A204.1 (cell line): ENCODE results near the gene NUDCD3.
"Not testable (repeated sequence)": the region's sequence is repeated elsewhere in the genome, so short reads cannot be mapped to it uniquely, and the experiment has no call there.

Experiments
- FAIRE-seq: peaks from 2 replicates; lab custom pipeline; 2012; peaks lifted over from hg19 to GRCh38; lab: Jason Lieb, UNC

The NUDCD3 gene

DNA sequence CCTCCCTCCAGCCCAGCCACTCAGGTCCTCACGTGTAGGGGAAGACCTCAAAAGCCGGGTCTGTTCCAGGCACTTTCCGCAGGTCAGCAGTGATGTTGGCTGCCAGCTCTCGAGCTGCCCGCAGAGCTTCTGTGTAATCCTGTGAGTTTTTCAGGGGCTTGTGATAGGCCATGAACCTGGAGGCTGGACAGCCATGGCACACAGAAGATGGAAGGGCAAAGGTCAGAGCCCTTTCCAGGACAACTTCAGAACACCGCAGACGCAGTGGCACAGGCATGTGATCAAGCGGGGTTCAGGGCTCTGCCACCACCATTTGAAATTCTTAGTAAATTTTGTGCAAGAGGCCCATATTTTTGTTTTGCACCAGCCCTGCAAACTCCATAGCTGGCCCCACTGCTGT is 26.7 kb upstream of the NUDCD3 start:
- no peak for FAIRE-seq

- no peak for FAIRE-seq
Observed at GRCh38 chr7:44515590-44516268, 25.3 kb upstream of the NUDCD3 start.

DNA sequence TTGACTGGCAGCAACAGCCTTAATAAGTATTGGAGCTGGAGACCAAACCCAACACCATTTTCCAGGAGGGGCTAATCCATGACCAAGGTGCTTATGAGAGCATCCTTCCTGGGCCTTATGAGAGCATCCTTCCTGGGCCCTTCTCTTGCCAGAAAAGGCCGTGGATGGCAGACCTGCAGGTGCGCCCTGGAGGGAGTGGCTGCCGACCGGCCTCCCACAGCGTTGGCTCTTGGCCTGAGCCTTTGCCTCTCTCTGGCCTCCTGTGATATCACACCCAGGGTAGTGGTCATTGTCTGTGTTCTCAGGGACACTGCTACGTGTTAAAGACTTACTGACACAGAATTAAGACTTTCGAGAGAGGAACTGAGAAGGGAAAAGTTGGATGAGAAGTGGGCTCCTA is 22.3 kb upstream of the NUDCD3 start:
- no peak for FAIRE-seq

DNA sequence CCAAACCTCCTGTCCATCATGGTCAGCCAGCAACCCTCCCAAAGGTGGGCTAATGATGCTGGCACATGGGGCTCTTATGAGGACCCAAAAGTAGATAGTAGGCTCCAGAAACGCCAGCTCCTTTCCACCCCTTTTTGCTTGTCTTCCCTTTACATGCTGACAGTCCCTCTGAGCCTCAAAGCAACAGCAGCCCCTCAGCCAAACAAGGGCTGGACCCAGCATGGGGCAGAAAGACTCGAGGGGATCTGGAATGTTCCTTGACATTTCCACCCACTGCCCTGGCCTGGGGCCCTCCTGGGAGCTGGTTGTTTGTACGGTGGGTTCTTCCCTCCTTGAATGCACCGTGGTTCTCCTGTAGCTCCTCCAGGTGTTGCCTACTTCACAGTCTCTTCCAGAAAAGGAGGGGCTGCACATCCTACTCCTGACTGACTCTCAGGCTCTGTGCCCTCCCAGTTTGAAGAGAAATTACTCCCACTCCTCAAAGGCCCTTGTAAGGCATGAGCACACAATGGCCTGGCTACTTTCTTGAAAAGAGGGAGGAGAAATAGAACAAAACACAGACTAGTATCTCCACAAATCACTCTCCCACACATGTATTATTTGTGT is 21.5 kb upstream of the NUDCD3 start:
- FAIRE-seq: no peak

- FAIRE-seq: no peak
Observed at GRCh38 chr7:44511236-44511635, 20.8 kb upstream of the NUDCD3 start.

GRCh38 chr7:44508328-44509030 is 18.0 kb upstream of the NUDCD3 start:
- FAIRE-seq: no peak

DNA sequence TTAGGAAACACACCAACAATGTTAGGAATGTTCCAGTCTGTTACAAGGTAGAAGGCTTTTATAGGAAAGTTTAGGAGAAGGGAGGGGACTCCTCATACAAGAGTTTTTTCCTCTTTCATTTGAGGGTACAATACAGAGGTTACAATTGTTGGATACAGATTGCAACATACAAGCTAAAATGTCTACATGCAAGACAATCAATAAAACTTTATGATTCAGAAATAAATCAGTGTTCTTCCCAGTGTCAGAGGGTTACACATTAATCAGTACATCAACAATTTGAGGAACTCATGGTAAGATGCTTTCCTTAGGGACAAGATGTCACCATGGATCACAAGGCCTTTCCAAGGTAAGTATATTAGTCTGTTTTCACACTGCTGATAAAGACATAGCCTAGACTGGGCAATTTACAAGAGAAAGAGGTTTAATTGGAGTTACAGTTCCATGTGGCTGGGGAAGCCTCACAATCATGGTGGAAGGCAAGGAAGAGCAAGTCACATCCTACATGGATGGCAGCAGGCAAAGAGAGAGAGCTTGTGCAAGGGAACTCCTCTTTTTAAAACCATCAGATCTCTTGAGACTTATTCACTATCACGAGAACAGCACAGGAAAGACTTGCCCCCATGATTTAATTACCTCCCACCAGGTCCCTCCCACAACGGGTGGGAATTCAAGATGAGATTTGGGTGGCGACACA is 16.3 kb upstream of the NUDCD3 start:
- not testable (repeated sequence) for FAIRE-seq

GRCh38 chr7:44505595-44505994 is 15.1 kb upstream of the NUDCD3 start:
- no peak for FAIRE-seq

DNA sequence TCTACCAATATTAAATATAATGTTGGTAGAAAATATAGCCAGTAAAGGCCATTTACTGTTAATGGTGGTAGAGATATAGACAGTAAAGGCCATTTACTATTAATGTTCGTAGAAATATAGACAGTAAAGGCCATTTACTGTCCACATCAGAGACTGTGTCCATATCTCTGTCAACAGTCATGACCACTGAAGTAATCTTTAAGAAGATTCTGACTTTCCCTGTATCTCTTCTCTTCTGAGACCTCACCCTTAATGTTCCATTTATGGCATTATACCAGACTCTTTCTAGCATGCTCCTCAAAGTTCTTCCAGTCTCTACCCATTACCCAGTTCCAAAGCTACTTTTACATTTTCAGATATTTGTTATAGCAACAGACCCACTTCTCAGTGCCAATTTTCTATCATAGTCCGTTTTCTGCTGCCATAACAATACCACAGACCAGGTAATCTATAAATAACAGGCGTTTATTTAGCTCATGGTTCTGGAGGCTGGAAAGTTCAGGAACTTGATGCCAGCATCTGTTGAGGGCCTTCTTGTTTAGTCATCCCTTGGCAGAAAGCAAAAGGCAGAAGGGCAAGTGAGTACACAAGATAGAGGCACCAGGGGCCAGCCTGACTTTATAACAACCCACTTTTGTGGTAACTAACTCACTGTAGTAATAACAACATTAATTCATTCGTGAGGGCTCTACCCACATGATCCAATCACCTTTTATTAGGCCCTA is 7.9 kb upstream of the NUDCD3 start:
- no peak for FAIRE-seq

- no peak for FAIRE-seq
Observed at GRCh38 chr7:44497155-44498027, 6.9 kb upstream of the NUDCD3 start.

DNA sequence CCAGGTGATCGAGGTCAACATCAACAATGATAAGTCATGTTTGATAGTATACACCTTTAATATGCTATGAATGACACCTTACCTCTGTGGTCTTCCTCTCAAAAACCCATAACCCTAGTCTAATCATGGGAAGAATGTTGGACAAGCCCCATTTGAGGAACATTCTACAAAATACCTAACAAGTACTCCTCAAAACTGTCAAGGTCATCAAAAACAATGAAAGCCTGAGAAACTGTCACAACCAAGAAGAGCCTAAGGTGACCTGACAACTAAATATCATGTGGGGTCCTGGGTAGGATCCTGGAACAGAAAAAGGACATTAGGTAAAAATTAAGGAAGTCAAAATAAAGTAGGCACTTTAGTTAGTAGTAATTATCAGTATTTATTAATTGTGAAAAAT is 5.9 kb upstream of the NUDCD3 start:
- no peak for FAIRE-seq

- peak; percentile 80 for FAIRE-seq
Observed at GRCh38 chr7:44494960-44495359, 4.5 kb upstream of the NUDCD3 start.

DNA sequence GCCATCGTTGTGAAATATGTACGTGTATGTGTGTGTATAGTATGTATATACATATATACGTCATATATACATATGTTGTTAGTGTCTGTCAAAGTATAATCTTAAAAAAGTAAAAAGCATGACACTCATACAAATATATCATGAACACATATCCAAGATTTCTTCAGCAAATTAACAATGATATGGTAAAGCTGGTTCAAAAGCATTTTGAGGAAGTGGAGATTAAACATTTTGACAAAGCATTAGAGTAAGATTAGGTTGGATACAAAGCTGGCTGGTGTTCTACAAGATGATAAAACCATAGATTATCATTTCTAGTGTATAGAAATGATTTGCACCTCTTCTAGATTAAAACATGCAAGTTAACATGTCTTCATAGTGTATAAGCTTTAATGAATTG is 771 bp upstream of the NUDCD3 start:
- no peak for FAIRE-seq

DNA sequence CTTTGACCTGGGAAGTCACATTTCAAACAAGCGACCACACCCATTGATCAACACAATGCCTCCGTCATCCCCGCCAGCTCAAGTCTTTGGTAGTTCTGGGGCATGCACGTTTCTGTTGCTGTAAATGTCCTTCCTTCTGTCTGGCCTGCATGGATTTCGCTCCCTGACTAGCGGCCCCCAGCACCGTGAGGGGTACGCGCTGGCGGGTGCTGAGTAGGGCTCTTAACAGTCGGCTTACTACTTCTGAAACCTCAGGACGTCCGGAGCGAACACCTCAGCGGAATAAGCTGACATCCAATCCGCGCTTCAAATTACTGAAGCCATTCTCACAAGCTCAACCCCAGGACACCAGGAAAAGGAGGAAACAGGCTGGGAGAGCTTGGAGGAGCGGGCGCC is 505 bp downstream of the NUDCD3 start:
- FAIRE-seq: no peak

DNA sequence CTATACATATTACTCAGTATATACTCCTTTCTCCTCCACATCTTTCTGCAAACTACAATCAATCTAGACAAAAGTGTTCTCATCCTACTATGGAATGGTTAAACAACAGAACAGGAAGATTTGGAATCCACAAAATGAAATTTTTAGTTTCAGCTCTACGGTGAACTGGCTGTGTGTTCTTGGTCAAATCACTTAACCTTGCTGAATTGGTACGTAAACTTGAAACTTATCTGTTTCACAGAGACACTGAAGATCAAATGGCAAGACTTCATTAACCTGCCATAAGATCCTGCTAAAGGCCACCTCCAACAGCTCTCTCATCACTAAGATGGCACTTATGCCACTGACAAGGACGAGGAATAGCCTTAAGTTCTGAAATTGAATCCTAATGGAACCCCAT is 1.5 kb downstream of the NUDCD3 start:
- FAIRE-seq: no peak

GRCh38 chr7:44486693-44487092 is 3.8 kb downstream of the NUDCD3 start:
- no peak for FAIRE-seq

DNA sequence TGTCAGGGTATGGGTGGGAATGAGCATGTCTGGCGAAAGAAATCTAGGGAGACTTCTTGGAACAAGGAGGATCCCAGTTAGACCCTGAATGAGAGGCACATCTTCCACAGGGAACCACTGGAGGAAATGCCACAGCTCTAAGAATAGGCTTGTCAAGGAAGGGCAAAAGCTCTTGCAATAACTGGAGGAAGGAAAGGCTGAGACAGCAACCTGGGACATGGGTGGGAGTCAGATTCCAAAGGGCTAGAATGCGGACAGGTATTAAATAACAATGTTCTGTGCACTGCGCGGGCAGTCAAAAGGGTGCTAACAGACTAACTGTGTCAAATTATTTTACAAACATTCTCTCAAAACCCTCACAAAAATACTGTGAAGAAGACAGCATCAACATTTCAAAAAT is 4.5 kb downstream of the NUDCD3 start:
- FAIRE-seq: no peak

DNA sequence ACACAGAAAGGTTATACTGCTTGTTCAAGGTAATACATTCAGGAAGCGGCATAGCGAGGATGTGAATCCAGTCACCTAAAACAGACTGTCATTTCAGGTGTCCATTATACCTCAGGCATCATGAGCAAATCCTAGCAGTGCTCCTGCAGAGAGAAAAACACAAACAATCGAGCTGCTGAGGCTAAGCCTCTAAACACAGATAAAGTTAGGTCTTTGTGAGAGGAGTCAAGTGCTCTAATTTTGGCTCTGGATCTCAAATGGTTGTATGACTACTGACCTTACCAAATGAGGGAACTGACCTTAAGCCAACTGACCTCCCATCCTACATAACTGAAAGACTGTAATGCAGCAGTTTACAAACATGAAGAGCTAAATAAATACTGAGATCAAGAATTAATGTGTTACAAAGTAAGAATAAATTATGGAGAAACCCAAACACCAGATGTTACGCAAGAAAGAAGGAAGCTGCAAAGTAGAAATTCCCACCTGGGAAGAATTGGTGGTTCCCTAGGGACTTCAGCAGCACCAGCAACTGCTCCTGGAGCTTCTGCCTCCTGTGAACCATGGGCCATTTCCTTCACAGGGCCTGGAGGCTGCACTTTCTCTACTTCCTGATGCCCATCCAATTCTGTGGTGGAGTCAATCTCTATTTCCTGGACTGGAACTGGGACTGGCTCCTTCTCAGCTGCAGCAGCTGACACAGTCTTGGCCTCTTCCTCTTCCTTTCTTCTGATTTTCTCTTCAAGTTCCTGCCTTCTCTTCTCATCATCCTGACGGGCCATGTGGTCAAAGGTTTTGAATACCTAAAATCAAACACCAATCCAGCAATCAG is 5.8 kb downstream of the NUDCD3 start:
- no peak for FAIRE-seq

- no peak for FAIRE-seq
Observed at GRCh38 chr7:44482502-44483485, 7.7 kb downstream of the NUDCD3 start.
